ENCODE results near the gene LMAN1.

Gene LMAN1

DNA sequence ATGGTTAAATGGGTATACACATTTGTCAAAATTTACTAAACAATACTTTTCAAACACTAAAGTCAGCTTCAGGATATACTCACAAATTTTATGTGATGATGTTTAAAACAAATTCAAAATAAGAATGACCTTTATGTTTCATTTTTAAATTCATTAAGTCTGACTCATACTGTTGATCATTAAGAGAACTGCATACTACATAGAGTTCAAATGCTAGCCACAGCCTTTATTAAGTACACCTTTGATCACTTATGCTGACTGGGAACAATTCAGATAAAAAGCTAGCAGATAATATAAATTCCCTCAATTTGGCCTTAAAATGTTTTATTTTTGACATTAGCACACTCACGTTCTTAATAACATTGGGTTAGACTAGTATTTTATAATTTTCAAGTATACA, 14.1 kb downstream of the LMAN1 start:
- TF ChIP-seq, protein P1, sequence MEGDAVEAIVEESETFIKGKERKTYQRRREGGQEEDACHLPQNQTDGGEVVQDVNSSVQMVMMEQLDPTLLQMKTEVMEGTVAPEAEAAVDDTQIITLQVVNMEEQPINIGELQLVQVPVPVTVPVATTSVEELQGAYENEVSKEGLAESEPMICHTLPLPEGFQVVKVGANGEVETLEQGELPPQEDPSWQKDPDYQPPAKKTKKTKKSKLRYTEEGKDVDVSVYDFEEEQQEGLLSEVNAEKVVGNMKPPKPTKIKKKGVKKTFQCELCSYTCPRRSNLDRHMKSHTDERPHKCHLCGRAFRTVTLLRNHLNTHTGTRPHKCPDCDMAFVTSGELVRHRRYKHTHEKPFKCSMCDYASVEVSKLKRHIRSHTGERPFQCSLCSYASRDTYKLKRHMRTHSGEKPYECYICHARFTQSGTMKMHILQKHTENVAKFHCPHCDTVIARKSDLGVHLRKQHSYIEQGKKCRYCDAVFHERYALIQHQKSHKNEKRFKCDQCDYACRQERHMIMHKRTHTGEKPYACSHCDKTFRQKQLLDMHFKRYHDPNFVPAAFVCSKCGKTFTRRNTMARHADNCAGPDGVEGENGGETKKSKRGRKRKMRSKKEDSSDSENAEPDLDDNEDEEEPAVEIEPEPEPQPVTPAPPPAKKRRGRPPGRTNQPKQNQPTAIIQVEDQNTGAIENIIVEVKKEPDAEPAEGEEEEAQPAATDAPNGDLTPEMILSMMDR (IDR thresholded peaks at IDR 0.05): no peak
- Histone ChIP-seq H3K27ac (no peak overlapping the region), H3K36me3 (peaks cover 6% of the 10 kb centered on the region), H3K4me1 (ENCODE audit: control insufficient read depth in 1 of 2, insufficient read depth in 1 of 2, low read depth in 1 of 2, low read length in 1 of 2) (no peaks in the 10 kb centered on the region), H3K4me3 (ENCODE audit: low read depth in 1 of 2, low read length in 1 of 2) (no peak overlapping the region), H3K27me3 (no peaks in the 10 kb centered on the region), H3K9me3 (no peaks in the 10 kb centered on the region)

DNA sequence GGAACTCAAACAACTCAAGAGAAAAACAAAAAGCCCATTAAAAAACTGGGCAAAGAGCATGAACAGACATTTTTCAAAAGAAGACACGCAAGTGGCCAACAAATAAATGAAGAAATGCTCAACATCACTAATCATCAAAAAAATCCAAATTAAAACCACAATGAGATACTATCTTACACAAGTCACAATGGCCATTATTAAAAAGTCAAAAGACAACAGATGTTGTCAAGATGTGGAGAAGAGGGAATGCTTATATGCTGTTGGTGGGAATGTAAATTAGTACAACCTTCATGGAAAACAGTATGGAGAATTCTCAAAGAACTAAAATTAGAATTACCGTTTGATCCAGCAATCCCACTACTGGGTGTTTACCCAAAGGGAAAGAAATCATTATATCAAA, 15.1 kb downstream of the LMAN1 start:
- TF ChIP-seq, protein P1 (IDR thresholded peaks at IDR 0.05): no peak
- peaks cover 6% of the 10 kb centered on the region for H3K36me3 ChIP-seq

DNA sequence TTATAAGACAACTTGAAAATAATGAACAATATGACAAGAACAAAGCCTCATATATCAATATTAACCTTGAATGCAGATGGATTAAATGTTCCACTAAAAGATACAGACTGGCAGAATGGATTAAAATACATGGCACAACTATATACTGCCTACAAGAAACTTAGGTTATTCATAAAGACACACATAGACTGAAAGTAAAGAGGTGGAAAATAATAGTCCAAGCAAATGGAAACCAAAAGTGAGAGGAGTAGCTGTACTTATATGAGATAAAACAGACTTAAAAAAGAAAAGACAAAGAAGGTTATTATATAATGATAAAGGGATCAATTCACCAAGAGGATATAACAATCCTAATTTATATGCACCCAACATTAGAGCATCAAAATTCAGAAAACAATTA, 18.2 kb downstream of the LMAN1 start:
- H3K36me3 ChIP-seq: no peaks in the 10 kb centered on the region
- TF ChIP-seq, protein P1 (IDR thresholded peaks at IDR 0.05): no peak

More for the DNA sequence above, 15.1 kb downstream of the LMAN1 start:
- H3K27me3 ChIP-seq: no peaks in the 10 kb centered on the region
- no peak overlapping the region for H3K27ac ChIP-seq
- H3K4me3 ChIP-seq (ENCODE audit: low read depth in 1 of 2, low read length in 1 of 2): no peak overlapping the region
- H3K9me3 ChIP-seq: no peaks in the 10 kb centered on the region
- no peaks in the 10 kb centered on the region for H3K4me1 ChIP-seq (ENCODE audit: control insufficient read depth in 1 of 2, insufficient read depth in 1 of 2, low read depth in 1 of 2, low read length in 1 of 2)

GRCh38 chr18:59340312-59340711, 18.8 kb downstream of the LMAN1 start:
- Histone ChIP-seq H3K9me3 (no peaks in the 10 kb centered on the region), H3K36me3 (no peaks in the 10 kb centered on the region), H3K27ac (no peak overlapping the region), H3K4me1 (ENCODE audit: control insufficient read depth in 1 of 2, insufficient read depth in 1 of 2, low read depth in 1 of 2, low read length in 1 of 2) (no peaks in the 10 kb centered on the region), H3K27me3 (no peaks in the 10 kb centered on the region), H3K4me3 (ENCODE audit: low read depth in 1 of 2, low read length in 1 of 2) (no peak overlapping the region)
- TF ChIP-seq, protein P1 (IDR thresholded peaks at IDR 0.05): no peak

More for the DNA sequence above, 18.2 kb downstream of the LMAN1 start:
- H3K4me3 ChIP-seq (ENCODE audit: low read depth in 1 of 2, low read length in 1 of 2): no peak overlapping the region
- H3K27me3 ChIP-seq: no peaks in the 10 kb centered on the region
- H3K27ac ChIP-seq: no peak overlapping the region
- H3K9me3 ChIP-seq: no peaks in the 10 kb centered on the region
- no peaks in the 10 kb centered on the region for H3K4me1 ChIP-seq (ENCODE audit: control insufficient read depth in 1 of 2, insufficient read depth in 1 of 2, low read depth in 1 of 2, low read length in 1 of 2)

GRCh38 chr18:59332986-59333385, 26.1 kb downstream of the LMAN1 start:
- no peaks in the 10 kb centered on the region for H3K27me3 ChIP-seq
- no peak overlapping the region for H3K27ac ChIP-seq
- TF ChIP-seq, protein P1 (IDR thresholded peaks at IDR 0.05): no peak
- H3K36me3 ChIP-seq: peaks cover 5% of the 10 kb centered on the region
- H3K4me1 ChIP-seq (ENCODE audit: control insufficient read depth in 1 of 2, insufficient read depth in 1 of 2, low read depth in 1 of 2, low read length in 1 of 2): no peaks in the 10 kb centered on the region
- no peak overlapping the region for H3K4me3 ChIP-seq (ENCODE audit: low read depth in 1 of 2, low read length in 1 of 2)
- H3K9me3 ChIP-seq: no peaks in the 10 kb centered on the region

DNA sequence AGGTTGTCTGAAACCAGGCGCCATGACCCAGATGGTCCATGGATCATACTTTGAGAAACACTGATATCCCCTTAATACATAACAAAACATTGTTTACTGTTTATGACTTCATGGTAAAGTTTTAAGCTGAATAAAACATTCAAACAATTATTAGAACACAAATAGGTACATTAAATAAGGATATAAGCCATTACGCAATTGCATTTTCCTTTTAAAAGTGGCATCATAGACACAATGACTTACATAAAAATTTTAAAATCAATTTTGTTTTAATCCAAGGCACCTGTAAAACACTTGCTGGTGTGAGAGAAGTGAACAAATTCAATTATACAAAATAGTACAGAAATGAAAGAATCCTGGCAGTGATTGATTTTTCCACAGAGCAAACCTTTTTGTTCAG, 30.4 kb downstream of the LMAN1 start:
- no peaks in the 10 kb centered on the region for H3K9me3 ChIP-seq
- H3K4me3 ChIP-seq (ENCODE audit: low read depth in 1 of 2, low read length in 1 of 2): no peak overlapping the region
- H3K27ac ChIP-seq: no peak overlapping the region
- TF ChIP-seq, protein P1 (IDR thresholded peaks at IDR 0.05): no peak
- H3K36me3 ChIP-seq: peaks cover 5% of the 10 kb centered on the region
- no peaks in the 10 kb centered on the region for H3K4me1 ChIP-seq (ENCODE audit: control insufficient read depth in 1 of 2, insufficient read depth in 1 of 2, low read depth in 1 of 2, low read length in 1 of 2)
- H3K27me3 ChIP-seq: no peaks in the 10 kb centered on the region
